CD4-positive, CD25-positive, alpha-beta regulatory T cell (primary cell): ENCODE measurements around the gene BLMH. TPM values are rescaled to one million over a fixed set of nuclear protein-coding genes. Genes with fewer than 3 reads are reported as not detected.

Experiments used
- ATAC-seq, 2 donors: fragments of 150-1000 bp; cut with Tn5 transposase; one replicate each; pipeline ENCODE4 v1.10.0; 2021; ENCODE audit warnings: low read depth in 2 of 2, moderate number of reproducible peaks in 2 of 2, moderate library complexity in 1 of 2
- DNase-seq, 3 donors: peaks; one replicate each; pipeline versions ENCODE4 v3.0.0 to v3.0.0-alpha.2; 2012 to 2022; ENCODE audit warnings: mixed read lengths in 1 of 3
- H3K27ac ChIP-seq: one replicate; pipeline ENCODE4 v1.7.0; 2013; ENCODE audit warnings: mild to moderate bottlenecking, low read length; ENCODE audit not compliant: insufficient read depth, poor library complexity, severe bottlenecking
- H3K27me3 ChIP-seq: one replicate; pipeline ENCODE4 v1.7.0; 2013; ENCODE audit warnings: low read length; ENCODE audit not compliant: control insufficient read depth, insufficient read depth
- H3K36me3 ChIP-seq: one replicate; pipeline ENCODE4 v1.7.0; 2013; ENCODE audit warnings: mild to moderate bottlenecking, low read length, moderate library complexity; ENCODE audit not compliant: control insufficient read depth, insufficient read depth
- H3K4me1 ChIP-seq: 2 replicates; pipeline ENCODE4 v1.7.0; 2013; ENCODE audit warnings: mild to moderate bottlenecking, low read length; ENCODE audit not compliant: insufficient read depth, control insufficient read depth, poor library complexity, severe bottlenecking
- H3K4me3 ChIP-seq: one replicate; pipeline ENCODE4 v1.7.0; 2013; ENCODE audit warnings: low read depth, mild to moderate bottlenecking, low read length, moderate library complexity
- H3K9me3 ChIP-seq, 2 experiments: 1 replicate in 1 of 2; 2 replicates in 1 of 2; pipeline ENCODE4 v1.7.0; 2013; ENCODE audit warnings: low read length in 2 of 2, mild to moderate bottlenecking in 1 of 2, moderate library complexity in 1 of 2; ENCODE audit not compliant: control insufficient read depth in 2 of 2
- H3K27ac Mint-ChIP-seq, 3 donors: one replicate each; pipeline ENCODE4 v1.8.0; 2020 to 2022; ENCODE audit warnings: mild to moderate bottlenecking in 3 of 3, mixed read lengths in 3 of 3, moderate library complexity in 2 of 3
- H3K27me3 Mint-ChIP-seq: one replicate; pipeline ENCODE4 v1.8.0; 2022; ENCODE audit warnings: mild to moderate bottlenecking, mixed read lengths
- H3K36me3 Mint-ChIP-seq: one replicate; pipeline ENCODE4 v1.8.0; 2020; ENCODE audit warnings: mixed read lengths
- H3K4me1 Mint-ChIP-seq, 4 donors: one replicate each; pipeline ENCODE4 v1.8.0; 2020 to 2022; ENCODE audit warnings: mixed read lengths in 4 of 4, mild to moderate bottlenecking in 1 of 4
- H3K4me3 Mint-ChIP-seq, 4 donors: one replicate each; pipeline ENCODE4 v1.8.0; 2020 to 2022; ENCODE audit warnings: mild to moderate bottlenecking in 4 of 4, mixed read lengths in 4 of 4, moderate library complexity in 3 of 4
- H3K9me3 Mint-ChIP-seq, 7 donors: one replicate each; pipeline ENCODE4 v1.8.0; 2020 to 2022; ENCODE audit warnings: mixed read lengths in 7 of 7, mild to moderate bottlenecking in 3 of 7, moderate library complexity in 2 of 7
- polyA plus RNA-seq, 4 donors: library from polyadenylated mRNA; unstranded; fragments of 300-500 nt; fragmentation: Illumina TruSeq; gene quantifications; one replicate each; pipeline ENCODE4 v1.2.3, GENCODE V29; 2021
- total RNA-seq: library from RNA; stranded (reverse); gene quantifications from one replicate; pipeline ENCODE4 v1.2.3, GENCODE V29; 2022

Gene BLMH
- total RNA-seq: 30.0 TPM
- 10 to 100 TPM; 16.7 to 21.5 (median 18.9) TPM for polyA plus RNA-seq

- Mint-ChIP-seq H3K9me3 (no peaks in the 10 kb centered on the region), H3K36me3 (peaks cover 8% of the 10 kb centered on the region), H3K4me1 (peaks cover 0 to 22% (median 17%) of the 10 kb centered on the region in 4 donors), H3K27me3 (no peaks in the 10 kb centered on the region), H3K27ac (peak within 1 kb of the TSS; percentile 45 to 92 (median 90)), H3K4me3 (peak within 1 kb of the TSS in 3 of 4 donors; percentile 93 to 95 (median 95))
- H3K4me3 ChIP-seq: peak within 1 kb of the TSS; percentile 89
- peaks cover 23% of the 10 kb centered on the region for H3K4me1 ChIP-seq
- H3K27me3 ChIP-seq: no peaks in the 10 kb centered on the region
- H3K9me3 ChIP-seq: no peaks in the 10 kb centered on the region
- H3K27ac ChIP-seq: peak within 1 kb of the TSS; percentile 20
- DNase-seq: peak; percentile 67 to 85 (median 72)
- peak; percentile 82 to 85 for ATAC-seq
- H3K36me3 ChIP-seq: peaks cover 14% of the 10 kb centered on the region
Observed at GRCh38 chr17:30291543-30292285, at the start of gene BLMH. BLMH (minus strand) TSS chr17:30291944; CDS start chr17:30291819, 125 bp downstream.

GRCh38 chr17:30340801-30341356, 49.1 kb upstream of the BLMH start:
- Histone ChIP-seq H3K4me1 (peaks cover 3% of the 10 kb centered on the region), H3K9me3 (no peaks in the 10 kb centered on the region), H3K27ac (no peak overlapping the region), H3K36me3 (no peaks in the 10 kb centered on the region), H3K4me3 (no peak overlapping the region), H3K27me3 (no peaks in the 10 kb centered on the region)
- no peak overlapping the region for H3K4me3 Mint-ChIP-seq
- no peaks in the 10 kb centered on the region for H3K36me3 Mint-ChIP-seq
- DNase-seq: no peak
- H3K27me3 Mint-ChIP-seq: no peaks in the 10 kb centered on the region
- peak overlapping the region in 1 of 3 donors; percentile 8 for H3K27ac Mint-ChIP-seq
- peaks cover 0 to 3% (median 0%) of the 10 kb centered on the region in 7 donors for H3K9me3 Mint-ChIP-seq
- no peak for ATAC-seq
- peaks cover 8 to 16% (median 9%) of the 10 kb centered on the region in 4 donors for H3K4me1 Mint-ChIP-seq

GRCh38 chr17:30339086-30339485, 47.3 kb upstream of the BLMH start:
- DNase-seq (no peak), ATAC-seq (no peak)
- Histone ChIP-seq H3K36me3 (no peaks in the 10 kb centered on the region), H3K27ac (no peak overlapping the region), H3K27me3 (no peaks in the 10 kb centered on the region), H3K4me1 (peaks cover 3% of the 10 kb centered on the region), H3K9me3 (no peaks in the 10 kb centered on the region), H3K4me3 (no peak overlapping the region)
- Mint-ChIP-seq H3K27ac (no peak overlapping the region), H3K4me3 (no peak overlapping the region), H3K27me3 (no peaks in the 10 kb centered on the region), H3K9me3 (peaks cover 0 to 3% (median 0%) of the 10 kb centered on the region in 7 donors), H3K36me3 (no peaks in the 10 kb centered on the region), H3K4me1 (peaks cover 8 to 16% (median 10%) of the 10 kb centered on the region in 4 donors)

- Histone ChIP-seq H3K36me3 (no peaks in the 10 kb centered on the region), H3K27me3 (no peaks in the 10 kb centered on the region), H3K4me3 (no peak overlapping the region), H3K9me3 (no peaks in the 10 kb centered on the region), H3K27ac (no peak overlapping the region), H3K4me1 (peaks cover 8% of the 10 kb centered on the region)
- Mint-ChIP-seq H3K27ac (no peak overlapping the region), H3K36me3 (no peaks in the 10 kb centered on the region), H3K4me3 (no peak overlapping the region), H3K27me3 (no peaks in the 10 kb centered on the region), H3K9me3 (peaks cover 0 to 3% (median 0%) of the 10 kb centered on the region in 7 donors), H3K4me1 (peaks cover 13 to 21% (median 19%) of the 10 kb centered on the region in 4 donors)
- no peak for ATAC-seq
- no peak for DNase-seq
Observed at GRCh38 chr17:30337393-30337999, 45.8 kb upstream of the BLMH start.

- Mint-ChIP-seq H3K4me1 (peaks cover 18 to 30% (median 26%) of the 10 kb centered on the region in 4 donors), H3K27me3 (peaks cover 4% of the 10 kb centered on the region), H3K9me3 (peaks cover 0 to 3% (median 0%) of the 10 kb centered on the region in 7 donors), H3K36me3 (no peaks in the 10 kb centered on the region), H3K27ac (no peak overlapping the region), H3K4me3 (no peak overlapping the region)
- peaks cover 18% of the 10 kb centered on the region for H3K4me1 ChIP-seq
- DNase-seq: peak; percentile 44 to 74 (median 69)
- no peaks in the 10 kb centered on the region for H3K27me3 ChIP-seq
- H3K4me3 ChIP-seq: no peak overlapping the region
- no peaks in the 10 kb centered on the region for H3K36me3 ChIP-seq
- H3K9me3 ChIP-seq: no peaks in the 10 kb centered on the region
- H3K27ac ChIP-seq: no peak overlapping the region
- ATAC-seq: peak; percentile 19 to 23
Observed at GRCh38 chr17:30336369-30337171, 44.8 kb upstream of the BLMH start.

- H3K36me3 Mint-ChIP-seq: no peaks in the 10 kb centered on the region
Observed at GRCh38 chr17:30334421-30334820, 42.7 kb upstream of the BLMH start.

More at GRCh38 chr17:30334421-30334820, 42.7 kb upstream of the BLMH start:
- Histone ChIP-seq H3K36me3 (no peaks in the 10 kb centered on the region), H3K27me3 (no peaks in the 10 kb centered on the region), H3K27ac (no peak overlapping the region), H3K4me1 (peaks cover 31% of the 10 kb centered on the region), H3K4me3 (no peak overlapping the region), H3K9me3 (no peaks in the 10 kb centered on the region)
- Mint-ChIP-seq H3K4me3 (no peak overlapping the region), H3K9me3 (peaks cover 0 to 3% (median 0%) of the 10 kb centered on the region in 7 donors), H3K4me1 (peaks cover 17 to 40% (median 29%) of the 10 kb centered on the region in 4 donors), H3K27me3 (peaks cover 4% of the 10 kb centered on the region), H3K27ac (no peak overlapping the region)
- DNase-seq (no peak), ATAC-seq (no peak)
